ELR (cell line): ENCODE data around the gene DOCK3.
"Not testable (repeated sequence)": the region's sequence is repeated elsewhere in the genome, so short reads cannot be mapped to it uniquely, and the experiment has no call there.

Experiments used
- DNase-seq: peaks from one replicate; pipeline ENCODE4 v3.0.0-alpha.2; 2015; ENCODE audit warnings: low read depth

Gene DOCK3

GRCh38 chr3:50805321-50805720, 130.6 kb downstream of the DOCK3 start:
- no peak for DNase-seq

GRCh38 chr3:50806031-50806430, 131.3 kb downstream of the DOCK3 start:
- DNase-seq, result no peak

- no peak for DNase-seq
Measured at GRCh38 chr3:50806806-50807205, 132.1 kb downstream of the DOCK3 start.

- no peak for DNase-seq
Measured at GRCh38 chr3:50807266-50807665, 132.5 kb downstream of the DOCK3 start.

- DNase-seq, result no peak
Measured at GRCh38 chr3:50811893-50812292, 137.2 kb downstream of the DOCK3 start.

- DNase-seq, result no peak
Measured at GRCh38 chr3:50815844-50816243, 141.1 kb downstream of the DOCK3 start.

- DNase-seq, result no peak
Measured at GRCh38 chr3:50816894-50817293, 142.2 kb downstream of the DOCK3 start.

- DNase-seq, result no peak
Measured at GRCh38 chr3:50817756-50818529, 143.2 kb downstream of the DOCK3 start.

GRCh38 chr3:50819882-50820281, 145.2 kb downstream of the DOCK3 start:
- DNase-seq, result no peak

GRCh38 chr3:50825841-50826240, 151.1 kb downstream of the DOCK3 start:
- DNase-seq, result no peak

- DNase-seq, result no peak
Measured at GRCh38 chr3:50830451-50830850, 155.7 kb downstream of the DOCK3 start.

- not testable (repeated sequence) for DNase-seq
Measured at GRCh38 chr3:50831009-50831408, 156.3 kb downstream of the DOCK3 start.

GRCh38 chr3:50840983-50841489, 166.3 kb downstream of the DOCK3 start:
- no peak for DNase-seq

GRCh38 chr3:50848308-50848707, 173.6 kb downstream of the DOCK3 start:
- no peak for DNase-seq

- no peak for DNase-seq
Measured at GRCh38 chr3:50850639-50851511, 176.1 kb downstream of the DOCK3 start.

- no peak for DNase-seq
Measured at GRCh38 chr3:50853936-50854335, 179.2 kb downstream of the DOCK3 start.

GRCh38 chr3:50862221-50862620, 187.5 kb downstream of the DOCK3 start:
- DNase-seq, result no peak

- no peak for DNase-seq
Measured at GRCh38 chr3:50873376-50874157, 198.8 kb downstream of the DOCK3 start.

GRCh38 chr3:50874876-50875275, 200.1 kb downstream of the DOCK3 start:
- DNase-seq, result not testable (repeated sequence)

GRCh38 chr3:50876947-50877346, 202.2 kb downstream of the DOCK3 start:
- no peak for DNase-seq

GRCh38 chr3:50882733-50883132, 208.0 kb downstream of the DOCK3 start:
- DNase-seq, result not testable (repeated sequence)

- no peak for DNase-seq
Measured at GRCh38 chr3:50883755-50884154, 209.0 kb downstream of the DOCK3 start.
